GM19025 (cell line): ENCODE measurements around the gene TOR4A.

Experiments used
- ATAC-seq: cut with Tn5 transposase; IDR thresholded peaks from one replicate; pipeline ENCODE4 v1.9.1; 2021; ENCODE audit warnings: mild to moderate bottlenecking, low read depth, moderate library complexity; ENCODE audit not compliant: unreplicated experiment

Gene TOR4A

GRCh38 chr9:137331929-137332328 is 54.4 kb downstream of the TOR4A start:
- no peak for ATAC-seq
